Peyer's patch (tissue), 4 donors: ENCODE results near the gene PAQR4. TPM values are rescaled to one million over a fixed set of nuclear protein-coding genes. Genes with fewer than 3 reads are reported as not detected.

Experiments used
- DNase-seq, 3 donors: peaks; one replicate each; pipeline ENCODE4 v3.0.0-alpha.2; 2017 to 2019
- H3K27ac ChIP-seq, 4 donors: fragments of 200-600 bp; sonication (generic); one replicate each; pipeline ENCODE4 v1.5.1; 2016 to 2019
- H3K27me3 ChIP-seq, 2 donors: fragments of 200-600 bp; sonication (generic); one replicate each; pipeline ENCODE4 v1.5.1; 2019
- H3K36me3 ChIP-seq, 3 donors: fragments of 200-600 bp; sonication (generic); one replicate each; pipeline ENCODE4 v1.5.1; 2016 to 2019
- H3K4me1 ChIP-seq, 4 donors: fragments of 200-600 bp; sonication (generic); one replicate each; pipeline ENCODE4 v1.5.1; 2016 to 2019
- H3K4me3 ChIP-seq, 4 donors: fragments of 200-600 bp; sonication (generic); 1 replicate in 3 of 4; 2 replicates in 1 of 4; pipeline ENCODE4 v1.5.1; 2016 to 2019; ENCODE audit warnings: mild to moderate bottlenecking in 1 of 4
- H3K9me3 ChIP-seq, 4 donors: fragments of 200-600 bp; sonication (generic); one replicate each; pipeline ENCODE4 v1.5.1; 2016 to 2019; ENCODE audit warnings: mild to moderate bottlenecking in 1 of 4
- POLR2A ChIP-seq, 2 donors: fragments of 450-650 bp; IDR thresholded peaks; one replicate each; pipeline ENCODE4 v1.5.1; 2017; ENCODE audit warnings: antibody characterized with exemption in 2 of 2, mild to moderate bottlenecking in 2 of 2, moderate library complexity in 2 of 2
- total RNA-seq, 4 donors: library from RNA; depleted of rRNA; stranded (reverse); fragments of >200 nt; gene quantifications; one replicate each; pipeline ENCODE4 v1.1.0, GENCODE V29; 2016
- TF ChIP-seq, protein P1 (sequence below), 6 experiments: fragments of 450-650 bp in 4 of 6; fragments of 200-600 bp in 2 of 6; sonication (generic) in 1 of 6; IDR thresholded peaks; one replicate each; pipeline ENCODE4 v1.5.1; 2017 to 2019; ENCODE audit warnings: antibody characterized with exemption in 6 of 6, mild to moderate bottlenecking in 3 of 6, moderate library complexity in 1 of 6

Gene PAQR4
- total RNA-seq, 4 donors from 2014 or later: 6.3 to 13.2 (median 9.2) TPM

- DNase-seq: no peak
- TF ChIP-seq, protein P1, sequence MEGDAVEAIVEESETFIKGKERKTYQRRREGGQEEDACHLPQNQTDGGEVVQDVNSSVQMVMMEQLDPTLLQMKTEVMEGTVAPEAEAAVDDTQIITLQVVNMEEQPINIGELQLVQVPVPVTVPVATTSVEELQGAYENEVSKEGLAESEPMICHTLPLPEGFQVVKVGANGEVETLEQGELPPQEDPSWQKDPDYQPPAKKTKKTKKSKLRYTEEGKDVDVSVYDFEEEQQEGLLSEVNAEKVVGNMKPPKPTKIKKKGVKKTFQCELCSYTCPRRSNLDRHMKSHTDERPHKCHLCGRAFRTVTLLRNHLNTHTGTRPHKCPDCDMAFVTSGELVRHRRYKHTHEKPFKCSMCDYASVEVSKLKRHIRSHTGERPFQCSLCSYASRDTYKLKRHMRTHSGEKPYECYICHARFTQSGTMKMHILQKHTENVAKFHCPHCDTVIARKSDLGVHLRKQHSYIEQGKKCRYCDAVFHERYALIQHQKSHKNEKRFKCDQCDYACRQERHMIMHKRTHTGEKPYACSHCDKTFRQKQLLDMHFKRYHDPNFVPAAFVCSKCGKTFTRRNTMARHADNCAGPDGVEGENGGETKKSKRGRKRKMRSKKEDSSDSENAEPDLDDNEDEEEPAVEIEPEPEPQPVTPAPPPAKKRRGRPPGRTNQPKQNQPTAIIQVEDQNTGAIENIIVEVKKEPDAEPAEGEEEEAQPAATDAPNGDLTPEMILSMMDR (IDR thresholded peaks at IDR 0.05): no peak
- TF ChIP-seq POLR2A (IDR thresholded peaks at IDR 0.05): no peak
- H3K4me3 ChIP-seq: no peak overlapping the region
- H3K27ac ChIP-seq: no peak overlapping the region
- H3K27me3 ChIP-seq: no peaks in the 10 kb centered on the region
- H3K36me3 ChIP-seq: no peaks in the 10 kb centered on the region
- no peaks in the 10 kb centered on the region for H3K4me1 ChIP-seq
- no peaks in the 10 kb centered on the region for H3K9me3 ChIP-seq
Observed at GRCh38 chr16:2990891-2991290, 21.7 kb downstream of the PAQR4 start.

GRCh38 chr16:2991566-2992261, 22.6 kb downstream of the PAQR4 start:
- H3K27me3 ChIP-seq: no peaks in the 10 kb centered on the region
- no peak overlapping the region for H3K27ac ChIP-seq
- H3K4me3 ChIP-seq: no peak overlapping the region

GRCh38 chr16:2992383-2993081, 23.4 kb downstream of the PAQR4 start:
- H3K36me3 ChIP-seq: no peaks in the 10 kb centered on the region
- no peak for DNase-seq
- TF ChIP-seq, protein P1 (IDR thresholded peaks at IDR 0.05): no peak
- no peak for TF ChIP-seq POLR2A (IDR thresholded peaks at IDR 0.05)
- no peaks in the 10 kb centered on the region for H3K4me1 ChIP-seq
- no peak overlapping the region for H3K27ac ChIP-seq
- no peaks in the 10 kb centered on the region for H3K9me3 ChIP-seq
- no peaks in the 10 kb centered on the region for H3K27me3 ChIP-seq
- H3K4me3 ChIP-seq: no peak overlapping the region

More at GRCh38 chr16:2991566-2992261, 22.6 kb downstream of the PAQR4 start:
- H3K4me1 ChIP-seq: no peaks in the 10 kb centered on the region
- TF ChIP-seq, protein P1 (IDR thresholded peaks at IDR 0.05): no peak
- TF ChIP-seq POLR2A (IDR thresholded peaks at IDR 0.05): no peak
- DNase-seq: no peak
- no peaks in the 10 kb centered on the region for H3K9me3 ChIP-seq
- no peaks in the 10 kb centered on the region for H3K36me3 ChIP-seq

- H3K4me3 ChIP-seq: no peak overlapping the region
- H3K27me3 ChIP-seq: no peaks in the 10 kb centered on the region
- TF ChIP-seq, protein P1 (IDR thresholded peaks at IDR 0.05): no peak
- TF ChIP-seq POLR2A (IDR thresholded peaks at IDR 0.05): no peak
- no peaks in the 10 kb centered on the region for H3K9me3 ChIP-seq
- no peak overlapping the region for H3K27ac ChIP-seq
- no peak for DNase-seq
- no peaks in the 10 kb centered on the region for H3K36me3 ChIP-seq
- H3K4me1 ChIP-seq: no peaks in the 10 kb centered on the region
Observed at GRCh38 chr16:2996298-2996697, 27.1 kb downstream of the PAQR4 start.

DNA sequence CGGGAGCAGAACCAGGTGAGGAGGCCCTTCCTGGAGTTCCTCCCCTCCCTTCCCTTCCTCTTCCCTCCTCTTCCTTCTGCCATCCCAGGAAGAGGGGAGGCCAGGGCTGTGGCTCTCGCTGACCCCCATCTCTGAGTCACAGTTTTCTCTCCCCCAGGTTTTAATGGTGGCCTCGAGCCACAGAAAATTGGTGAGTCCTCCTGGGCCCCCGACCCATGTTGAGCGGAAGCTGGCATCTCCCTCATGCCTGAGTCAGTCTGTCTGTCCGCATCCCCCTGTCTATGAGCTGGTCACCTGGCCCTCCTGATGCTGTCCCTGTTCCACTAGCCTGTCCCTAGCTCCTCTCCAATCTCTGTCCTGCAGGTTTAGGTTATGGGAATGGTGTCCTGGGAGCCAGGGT, 30.8 kb downstream of the PAQR4 start:
- Histone ChIP-seq H3K4me3 (no peak overlapping the region), H3K36me3 (no peaks in the 10 kb centered on the region), H3K27me3 (no peaks in the 10 kb centered on the region), H3K9me3 (no peaks in the 10 kb centered on the region), H3K27ac (no peak overlapping the region), H3K4me1 (peaks cover 0 to 3% (median 0%) of the 10 kb centered on the region in 4 donors)
- TF ChIP-seq, protein P1 (IDR thresholded peaks at IDR 0.05): no peak
- TF ChIP-seq POLR2A (IDR thresholded peaks at IDR 0.05): no peak
- no peak for DNase-seq
